Naive thymus-derived CD4-positive, alpha-beta T cell (primary cell): Measurements from ENCODE around the gene CCDC88C. TPM values are rescaled to one million over a fixed set of nuclear protein-coding genes. Genes with fewer than 3 reads are reported as not detected.

Experiments used
- ATAC-seq: fragments of 150-1000 bp; cut with Tn5 transposase; 2 replicates; pipeline ENCODE4 v1.10.0; 2021; ENCODE audit warnings: mild to moderate bottlenecking, moderate library complexity
- CTCF ChIA-PET: fragments of 350-600 bp; sonication (Branson Sonifier 250); formaldehyde crosslinking; loops from one replicate; lab custom pipeline; 2021; ENCODE audit warnings: antibody characterized with exemption; lab: Charles Lee
- POLR2A ChIA-PET: fragments of 350-600 bp; sonication (Branson Sonifier 250); formaldehyde crosslinking; loops from one replicate; lab custom pipeline; 2021; ENCODE audit warnings: antibody characterized with exemption, inconsistent platforms; lab: Charles Lee
- DNase-seq, 9 donors: peaks; one replicate each; pipeline versions ENCODE4 v3.0.0 to v3.0.0-alpha.2; 2020 to 2022; ENCODE audit warnings: mixed read lengths in 1 of 9
- H3K27ac ChIP-seq: one replicate; pipeline ENCODE4 v1.7.0; 2013; ENCODE audit warnings: mild to moderate bottlenecking, low read depth, low read length, moderate library complexity
- H3K27me3 ChIP-seq, 2 donors: one replicate each; pipeline ENCODE4 v1.7.0; 2013; ENCODE audit warnings: low read length in 2 of 2, mild to moderate bottlenecking in 2 of 2, moderate library complexity in 2 of 2; ENCODE audit not compliant: control insufficient read depth in 2 of 2, insufficient read depth in 2 of 2
- H3K36me3 ChIP-seq, 3 experiments: 1 replicate in 2 of 3; 2 replicates in 1 of 3; pipeline ENCODE4 v1.7.0; 2013; ENCODE audit warnings: low read length in 3 of 3, mild to moderate bottlenecking in 3 of 3, moderate library complexity in 1 of 3; ENCODE audit not compliant: insufficient read depth in 3 of 3, control insufficient read depth in 2 of 3
- H3K4me1 ChIP-seq, 2 donors: one replicate each; pipeline ENCODE4 v1.7.0; 2013; ENCODE audit warnings: low read length in 2 of 2, mild to moderate bottlenecking in 2 of 2, moderate library complexity in 1 of 2; ENCODE audit not compliant: control insufficient read depth in 2 of 2, insufficient read depth in 2 of 2
- H3K4me3 ChIP-seq: 2 replicates; pipeline ENCODE4 v1.7.0; 2013; ENCODE audit warnings: mild to moderate bottlenecking, low read length
- H3K9me3 ChIP-seq, 3 experiments: 1 replicate in 2 of 3; 2 replicates in 1 of 3; pipeline ENCODE4 v1.7.0; 2013; ENCODE audit warnings: low read length in 3 of 3; ENCODE audit not compliant: control insufficient read depth in 2 of 3
- H3K27ac Mint-ChIP-seq, 9 donors: one replicate each; pipeline ENCODE4 v1.8.0; 2020 to 2022; ENCODE audit warnings: mixed read lengths in 9 of 9, mild to moderate bottlenecking in 8 of 9, moderate library complexity in 5 of 9, inconsistent platforms in 2 of 9
- H3K27me3 Mint-ChIP-seq, 5 donors: one replicate each; pipeline ENCODE4 v1.8.0; 2021 to 2022; ENCODE audit warnings: mixed read lengths in 5 of 5, mild to moderate bottlenecking in 1 of 5
- H3K36me3 Mint-ChIP-seq, 5 donors: one replicate each; pipeline ENCODE4 v1.8.0; 2020 to 2022; ENCODE audit warnings: mixed read lengths in 5 of 5, mild to moderate bottlenecking in 3 of 5, inconsistent platforms in 1 of 5
- H3K4me1 Mint-ChIP-seq, 7 donors: one replicate each; pipeline ENCODE4 v1.8.0; 2020 to 2022; ENCODE audit warnings: mixed read lengths in 7 of 7, mild to moderate bottlenecking in 3 of 7, inconsistent platforms in 1 of 7
- H3K4me3 Mint-ChIP-seq, 10 donors: one replicate each; pipeline ENCODE4 v1.8.0; 2020 to 2022; ENCODE audit warnings: mild to moderate bottlenecking in 10 of 10, mixed read lengths in 10 of 10, moderate library complexity in 6 of 10, inconsistent platforms in 2 of 10
- H3K9me3 Mint-ChIP-seq, 11 donors: one replicate each; pipeline ENCODE4 v1.8.0; 2020 to 2022; ENCODE audit warnings: mixed read lengths in 11 of 11, mild to moderate bottlenecking in 4 of 11, inconsistent platforms in 1 of 11, moderate library complexity in 1 of 11
- intact Hi-C, 2 donors: fragments of 100-400 bp; cut with micrococcal nuclease; formaldehyde crosslinking; loops; one replicate each; pipeline ENCODE4 v1.15.1; 2023
- polyA plus RNA-seq, 2 donors: library from polyadenylated mRNA; unstranded; fragments of 300-500 nt; fragmentation: Illumina TruSeq; gene quantifications; one replicate each; pipeline ENCODE4 v1.2.3, GENCODE V29; 2021
- total RNA-seq, 6 experiments: library from RNA in 5 of 6; stranded (reverse) in 5 of 6; gene quantifications; 1 replicate in 5 of 6; 2 replicates in 1 of 6; pipeline ENCODE4 v1.2.3 and lab custom pipeline; 2021 to 2026

Gene CCDC88C
- total and polyA plus RNA-seq, 7 experiments from 2014 or later = 23.6 to 324 (median 274) TPM

DNA sequence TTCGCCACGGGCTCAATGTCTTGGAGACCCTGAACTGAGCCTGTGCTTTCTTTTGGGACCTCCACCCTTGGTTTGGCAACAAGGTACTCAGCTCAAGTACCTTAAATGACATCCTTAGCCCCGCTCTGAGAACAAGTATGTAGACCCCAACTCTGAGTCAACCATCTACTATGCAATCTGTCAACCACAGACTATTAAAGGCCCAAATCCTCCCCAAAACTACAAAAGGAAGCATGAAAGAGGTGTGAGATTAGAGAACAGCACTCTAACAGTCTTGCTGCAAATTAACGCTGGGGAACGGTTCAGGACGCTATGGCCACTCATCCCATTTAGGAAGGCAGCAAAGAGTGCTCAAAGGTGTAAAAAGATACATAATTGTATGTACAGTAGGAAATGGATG is 52.1 kb downstream of the CCDC88C start:
- Histone ChIP-seq H3K9me3 (no peaks in the 10 kb centered on the region), H3K36me3 (no peaks in the 10 kb centered on the region), H3K4me1 (peaks cover 68 to 69% of the 10 kb centered on the region in 2 donors), H3K4me3 (peak overlapping the region; percentile 13), H3K27me3 (no peaks in the 10 kb centered on the region), H3K27ac (peak overlapping the region; percentile 80)
- Mint-ChIP-seq H3K4me3 (peak overlapping the region in 9 of 10 donors; percentile 15 to 87 (median 54)), H3K9me3 (no peaks in the 10 kb centered on the region), H3K36me3 (peaks cover 0 to 2% (median 0%) of the 10 kb centered on the region in 5 donors), H3K27me3 (no peaks in the 10 kb centered on the region), H3K27ac (peak overlapping the region; percentile 35 to 95 (median 90)), H3K4me1 (peaks cover 65 to 96% (median 83%) of the 10 kb centered on the region in 7 donors)
- ATAC-seq (no peak), DNase-seq (no peak)
- CTCF ChIA-PET = interaction anchor here (1.2 to 1.3 kb wide), 2 partner anchors 10 to 44 kb away, joined by 3 to 4 read pairs; no protein-coding TSS in a partner anchor
- intact Hi-C loops = no loop called here
- POLR2A ChIA-PET = interaction anchor here (1.3 to 2.6 kb wide), 2 partner anchors 9 to 16 kb away, joined by 4 to 13 read pairs; no protein-coding TSS in a partner anchor

DNA sequence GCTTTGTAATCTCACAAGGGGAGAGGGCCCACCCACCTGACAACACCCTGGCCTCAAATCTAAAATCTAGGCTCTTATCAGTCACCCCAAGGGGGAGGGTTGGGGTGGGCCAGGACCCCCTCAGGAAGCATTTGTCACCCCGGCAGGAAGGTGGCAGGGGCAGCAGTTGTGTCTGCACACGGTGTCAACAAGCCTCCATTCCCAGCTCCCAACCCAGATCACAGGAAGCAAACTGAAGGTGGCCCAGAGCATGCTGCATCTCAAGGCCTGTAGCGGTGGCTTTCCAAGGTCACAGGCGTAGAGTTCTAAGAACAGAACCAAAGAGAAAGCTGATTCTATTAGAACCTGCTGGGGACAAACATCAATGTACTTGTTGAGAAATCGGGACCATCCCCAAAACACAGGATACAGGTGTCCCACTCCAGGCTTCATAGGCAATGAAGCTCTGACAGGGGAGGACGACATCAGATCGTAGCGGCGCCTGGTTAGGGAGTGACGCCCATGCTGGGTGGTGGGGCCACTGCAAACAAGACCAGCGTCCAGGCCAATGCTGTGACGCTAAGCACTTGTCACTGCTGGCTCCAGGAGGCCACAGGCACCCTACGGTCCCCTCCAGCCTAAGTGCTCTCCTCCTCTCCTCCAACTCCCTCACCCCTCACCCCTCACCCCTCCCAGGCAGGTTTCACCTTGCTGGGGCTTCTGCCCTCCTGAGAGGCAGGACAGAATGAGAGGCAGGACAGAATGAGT is 52.9 kb downstream of the CCDC88C start:
- Histone ChIP-seq H3K27me3 (no peaks in the 10 kb centered on the region), H3K9me3 (no peaks in the 10 kb centered on the region), H3K36me3 (peaks cover 0 to 5% (median 0%) of the 10 kb centered on the region in 3 experiments), H3K4me1 (peaks cover 60% of the 10 kb centered on the region in 2 donors), H3K4me3 (no peak overlapping the region), H3K27ac (peak overlapping the region; percentile 80)
- no peaks in the 10 kb centered on the region for H3K9me3 Mint-ChIP-seq
- peak overlapping the region; percentile 13 to 90 (median 57) for H3K27ac Mint-ChIP-seq
- no peaks in the 10 kb centered on the region for H3K27me3 Mint-ChIP-seq
- intact Hi-C loops = no loop called here
- H3K36me3 Mint-ChIP-seq = peaks cover 0 to 4% (median 0%) of the 10 kb centered on the region in 5 donors
- peak overlapping the region in 5 of 10 donors; percentile 0 to 54 (median 36) for H3K4me3 Mint-ChIP-seq
- POLR2A ChIA-PET = interaction anchor here (1.3 to 2.6 kb wide), 3 partner anchors 9 to 51 kb away, joined by 4 to 13 read pairs (median 6); no protein-coding TSS in a partner anchor
- CTCF ChIA-PET = interaction anchor here (1.2 to 1.3 kb wide), 2 partner anchors 9 to 44 kb away, joined by 3 to 4 read pairs; no protein-coding TSS in a partner anchor
- no peak for DNase-seq
- ATAC-seq = no peak
- peaks cover 62 to 96% (median 83%) of the 10 kb centered on the region in 7 donors for H3K4me1 Mint-ChIP-seq

DNA sequence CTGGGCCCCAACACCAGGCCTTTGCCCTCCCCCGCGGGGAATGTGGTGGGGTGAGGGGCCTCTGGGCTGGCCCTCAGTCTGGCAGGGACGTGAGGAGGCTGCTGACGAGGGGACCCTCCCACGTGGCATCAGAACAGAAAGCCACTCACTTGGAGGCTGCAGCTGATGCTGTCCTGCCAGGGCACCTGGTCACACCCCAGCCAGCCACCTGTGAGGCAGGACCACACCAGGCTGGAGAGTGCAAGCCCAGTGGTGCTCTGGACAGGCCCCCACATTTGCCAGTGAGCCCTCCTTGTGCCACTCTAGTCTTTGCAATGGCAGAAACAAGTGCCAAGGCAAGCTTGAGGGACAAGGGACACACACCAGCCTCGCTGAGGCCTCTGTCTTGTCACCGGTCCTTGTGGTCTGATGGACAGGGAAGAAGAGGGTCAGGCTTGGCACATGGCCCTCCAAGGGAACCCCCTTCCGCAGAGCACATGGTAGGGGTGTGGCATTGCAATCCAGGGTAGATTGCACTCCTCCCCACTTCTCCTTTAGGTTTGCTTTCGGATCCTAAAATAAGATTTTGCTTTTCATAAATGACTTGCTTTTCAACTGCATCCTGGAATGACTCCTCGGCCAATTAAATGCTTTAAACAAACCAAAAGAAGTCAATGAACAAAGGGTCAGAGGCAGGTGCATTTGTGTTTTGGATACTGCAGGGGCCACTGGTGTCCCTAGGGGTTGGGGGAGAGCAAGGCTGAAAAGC is 53.7 kb downstream of the CCDC88C start:
- H3K36me3 Mint-ChIP-seq = peaks cover 0 to 6% (median 3%) of the 10 kb centered on the region in 5 donors
- peaks cover 63 to 96% (median 81%) of the 10 kb centered on the region in 7 donors for H3K4me1 Mint-ChIP-seq
- peak overlapping the region in 8 of 9 donors; percentile 31 to 90 (median 51) for H3K27ac Mint-ChIP-seq
- ATAC-seq = peak; percentile 61
- H3K4me3 Mint-ChIP-seq = peak overlapping the region in 3 of 10 donors; percentile 0 to 36 (median 21)
- H3K4me3 ChIP-seq = no peak overlapping the region
- peaks cover 0 to 13% (median 6%) of the 10 kb centered on the region in 3 experiments for H3K36me3 ChIP-seq
- CTCF ChIA-PET = interaction anchor here (1.2 to 1.3 kb wide), 2 partner anchors 8 to 45 kb away, joined by 3 to 4 read pairs; no protein-coding TSS in a partner anchor
- no peak for DNase-seq
- peaks cover 53 to 55% of the 10 kb centered on the region in 2 donors for H3K4me1 ChIP-seq
- intact Hi-C loops = no loop called here
- peak overlapping the region; percentile 80 for H3K27ac ChIP-seq
- no peaks in the 10 kb centered on the region for H3K27me3 Mint-ChIP-seq
- no peaks in the 10 kb centered on the region for H3K9me3 ChIP-seq
- H3K9me3 Mint-ChIP-seq = no peaks in the 10 kb centered on the region
- H3K27me3 ChIP-seq = no peaks in the 10 kb centered on the region
- POLR2A ChIA-PET = interaction anchor here (1.3 kb wide), 1 partner anchor 52 kb away, joined by 6 read pairs; no protein-coding TSS in a partner anchor

DNA sequence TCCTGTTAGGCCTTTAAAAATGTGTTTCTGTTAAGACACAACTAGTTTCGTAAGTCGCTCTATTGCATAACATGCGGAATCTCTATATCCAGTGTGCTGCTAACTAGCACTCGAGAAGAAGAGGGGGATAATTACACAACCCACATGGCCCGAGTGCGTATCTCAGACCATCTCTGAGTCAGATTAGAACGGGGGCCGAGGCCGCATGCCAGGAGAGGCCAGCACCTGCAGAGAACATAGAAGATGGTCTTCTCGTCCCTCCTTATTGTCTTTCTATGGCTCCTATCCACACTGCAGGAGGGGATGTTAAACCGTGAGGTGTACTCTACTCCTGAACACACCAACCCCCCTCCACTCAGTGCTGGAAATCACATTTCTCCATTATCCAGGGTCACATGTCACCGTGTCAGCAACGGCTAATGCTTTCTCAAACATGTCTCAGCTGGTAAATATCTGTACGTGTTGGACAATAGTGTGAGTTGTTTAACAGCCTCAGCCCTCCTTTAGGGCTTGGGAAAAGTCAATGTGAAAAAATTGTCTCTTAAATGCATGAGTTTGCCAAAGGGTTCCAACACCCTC is 56.3 kb downstream of the CCDC88C start:
- Histone ChIP-seq H3K36me3 (peaks cover 0 to 37% (median 17%) of the 10 kb centered on the region in 3 experiments), H3K4me1 (peaks cover 43 to 46% of the 10 kb centered on the region in 2 donors), H3K9me3 (no peaks in the 10 kb centered on the region), H3K27me3 (no peaks in the 10 kb centered on the region), H3K27ac (no peak overlapping the region), H3K4me3 (no peak overlapping the region)
- ChIA-PET POLR2A (interaction anchor here (0.8 to 1.1 kb wide), 4 partner anchors 9 to 30 kb away, joined by 3 to 5 read pairs (median 3); no protein-coding TSS in a partner anchor), CTCF (interaction anchor here (0.6 to 1.0 kb wide), 5 partner anchors 36 to 101 kb away, joined by 3 to 4 read pairs (median 3); no protein-coding TSS in a partner anchor)
- Mint-ChIP-seq H3K4me3 (peak overlapping the region in 1 of 10 donors; percentile 16), H3K36me3 (peaks cover 0 to 12% (median 6%) of the 10 kb centered on the region in 5 donors), H3K27ac (peak overlapping the region in 6 of 9 donors; percentile 35 to 77 (median 74)), H3K4me1 (peaks cover 50 to 95% (median 78%) of the 10 kb centered on the region in 7 donors), H3K9me3 (no peaks in the 10 kb centered on the region), H3K27me3 (no peaks in the 10 kb centered on the region)
- ATAC-seq (peak; percentile 68), DNase-seq (no peak)
- intact Hi-C loops = no loop called here

DNA sequence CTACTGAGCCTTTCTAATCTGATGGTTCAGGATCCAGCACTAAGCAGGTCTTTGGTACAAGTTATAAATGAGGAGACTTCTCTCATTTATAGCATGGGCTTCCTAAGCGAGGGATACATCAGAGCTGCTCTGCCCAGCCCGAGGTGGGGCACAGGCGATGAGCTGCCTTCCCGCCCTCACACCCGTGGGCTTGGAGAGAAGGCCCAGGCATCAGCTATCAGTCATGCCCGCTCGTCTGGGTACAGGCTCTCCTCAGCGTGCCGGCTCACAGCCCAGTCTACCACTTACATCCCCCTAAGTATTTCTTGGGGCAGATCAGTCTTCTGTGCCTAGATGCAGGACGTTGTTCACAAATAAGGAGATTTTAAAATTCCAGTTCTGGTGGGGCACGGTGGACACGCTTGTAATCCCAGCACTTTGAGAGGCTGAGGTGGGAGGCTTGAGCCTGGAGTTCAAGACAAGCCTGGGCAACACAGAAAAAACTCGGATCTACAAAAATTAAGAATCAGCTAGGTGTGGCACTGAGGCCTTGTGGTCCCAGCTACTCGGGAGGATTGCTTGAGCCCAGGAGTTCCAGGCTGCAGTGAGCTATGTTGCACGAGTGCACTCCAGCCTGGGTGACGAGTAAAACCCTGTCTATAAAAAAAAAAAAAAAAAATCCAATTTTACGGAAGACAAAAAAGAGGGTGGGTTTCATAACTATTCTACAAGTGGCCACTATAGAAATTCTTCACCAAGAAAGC is 57.0 kb downstream of the CCDC88C start:
- peak overlapping the region in 8 of 9 donors; percentile 29 to 88 (median 68) for H3K27ac Mint-ChIP-seq
- H3K4me1 Mint-ChIP-seq = peaks cover 53 to 95% (median 78%) of the 10 kb centered on the region in 7 donors
- H3K27me3 ChIP-seq = no peaks in the 10 kb centered on the region
- no peak for ATAC-seq
- no peaks in the 10 kb centered on the region for H3K9me3 ChIP-seq
- ChIA-PET CTCF (interaction anchor here (0.6 to 1.4 kb wide), 5 partner anchors 36 to 67 kb away, joined by 3 to 4 read pairs (median 3); no protein-coding TSS in a partner anchor), POLR2A (interaction anchor here (0.8 to 1.1 kb wide), 5 partner anchors 9 to 30 kb away, joined by 3 to 5 read pairs (median 3); no protein-coding TSS in a partner anchor)
- H3K4me3 ChIP-seq = no peak overlapping the region
- H3K27me3 Mint-ChIP-seq = no peaks in the 10 kb centered on the region
- H3K4me1 ChIP-seq = peaks cover 43 to 48% of the 10 kb centered on the region in 2 donors
- H3K27ac ChIP-seq = no peak overlapping the region
- no peaks in the 10 kb centered on the region for H3K9me3 Mint-ChIP-seq
- H3K4me3 Mint-ChIP-seq = peak overlapping the region in 1 of 10 donors; percentile 13
- intact Hi-C loops = no loop called here
- H3K36me3 Mint-ChIP-seq = peaks cover 0 to 12% (median 6%) of the 10 kb centered on the region in 5 donors
- peaks cover 0 to 37% (median 17%) of the 10 kb centered on the region in 3 experiments for H3K36me3 ChIP-seq
- DNase-seq = no peak
